Measurements from ENCODE around the gene PSME1. TPM values are rescaled to one million over a fixed set of nuclear protein-coding genes. Genes with fewer than 3 reads are reported as not detected.
A peak's percentile ranks its signal among the peaks of the same experiment; 100 is the strongest.

The PSME1 gene
- polyA plus RNA-seq, 1 donor (not counting 4 experiments of a cell fraction or from before 2014, with no cell fraction given), result 75.1 TPM

DNA sequence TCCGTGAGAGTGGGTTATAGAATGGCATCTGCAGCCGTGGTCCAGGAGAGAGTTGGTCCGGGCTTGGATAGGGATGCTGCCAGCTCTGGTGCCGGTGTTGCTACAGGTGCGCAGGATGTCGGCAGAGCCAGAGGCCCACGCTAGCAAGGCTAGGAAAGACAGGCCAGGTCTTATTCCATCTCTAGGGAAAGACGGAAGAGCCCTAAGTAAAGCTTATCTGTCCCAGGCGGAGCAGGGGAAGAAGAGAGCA, 485 bp upstream of the PSME1 start:
- no peaks in the 10 kb centered on the region for H3K27me3 ChIP-seq (ENCODE audit: control insufficient read depth, extremely low read depth, insufficient read depth, low read length)
- H3K9ac ChIP-seq (ENCODE audit: control insufficient read depth, extremely low read depth, insufficient read depth, low read length), result peak overlapping the region; percentile 25
- H4K20me1 ChIP-seq (ENCODE audit: control insufficient read depth, extremely low read depth, insufficient read depth, low read length), result no peaks in the 10 kb centered on the region
- peaks cover 28% of the 10 kb centered on the region for H3K4me1 ChIP-seq (ENCODE audit: control insufficient read depth, extremely low read depth, insufficient read depth, low read length)
- dilution Hi-C loops (cut with MboI; ENCODE audit: extremely low pct_ligation_motif_present, low sequenced_read_pairs), result no loop called here
- H3K9me3 ChIP-seq (ENCODE audit: control insufficient read depth, low read depth, low read length), result no peaks in the 10 kb centered on the region
- H3K9me1 ChIP-seq (ENCODE audit: control insufficient read depth, extremely low read depth, insufficient read depth, low read length), result peaks cover 2% of the 10 kb centered on the region
- H2AFZ ChIP-seq (ENCODE audit: control insufficient read depth, low read length), result peak overlapping the region; percentile 38
- H3K4me3 ChIP-seq (ENCODE audit: control insufficient read depth in 2 of 3, extremely low read depth in 1 of 3, insufficient read depth in 2 of 3, low read depth in 1 of 3, low read length in 3 of 3), result peak overlapping the region; percentile 49 to 88 (median 85)
- DNase-seq (ENCODE audit: low read depth, low spot score) (no peak), FAIRE-seq (no peak)
- peak overlapping the region; percentile 68 for H3K4me2 ChIP-seq (ENCODE audit: control insufficient read depth, extremely low read depth, insufficient read depth, low read depth, low read length)
- peaks cover 12 to 21% of the 10 kb centered on the region in 2 experiments for H3K36me3 ChIP-seq (ENCODE audit: control insufficient read depth in 2 of 2, extremely low read depth in 1 of 2, insufficient read depth in 2 of 2, low read length in 2 of 2)
- TF ChIP-seq EZH2 (IDR thresholded peaks at IDR 0.05; ENCODE audit: low read length), result no peak
- TF ChIP-seq, protein P1, sequence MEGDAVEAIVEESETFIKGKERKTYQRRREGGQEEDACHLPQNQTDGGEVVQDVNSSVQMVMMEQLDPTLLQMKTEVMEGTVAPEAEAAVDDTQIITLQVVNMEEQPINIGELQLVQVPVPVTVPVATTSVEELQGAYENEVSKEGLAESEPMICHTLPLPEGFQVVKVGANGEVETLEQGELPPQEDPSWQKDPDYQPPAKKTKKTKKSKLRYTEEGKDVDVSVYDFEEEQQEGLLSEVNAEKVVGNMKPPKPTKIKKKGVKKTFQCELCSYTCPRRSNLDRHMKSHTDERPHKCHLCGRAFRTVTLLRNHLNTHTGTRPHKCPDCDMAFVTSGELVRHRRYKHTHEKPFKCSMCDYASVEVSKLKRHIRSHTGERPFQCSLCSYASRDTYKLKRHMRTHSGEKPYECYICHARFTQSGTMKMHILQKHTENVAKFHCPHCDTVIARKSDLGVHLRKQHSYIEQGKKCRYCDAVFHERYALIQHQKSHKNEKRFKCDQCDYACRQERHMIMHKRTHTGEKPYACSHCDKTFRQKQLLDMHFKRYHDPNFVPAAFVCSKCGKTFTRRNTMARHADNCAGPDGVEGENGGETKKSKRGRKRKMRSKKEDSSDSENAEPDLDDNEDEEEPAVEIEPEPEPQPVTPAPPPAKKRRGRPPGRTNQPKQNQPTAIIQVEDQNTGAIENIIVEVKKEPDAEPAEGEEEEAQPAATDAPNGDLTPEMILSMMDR (optimal IDR thresholded peaks at IDR 0.05 in 1 of 3, IDR thresholded peaks at IDR 0.05 in 1 of 3, conservative IDR thresholded peaks at IDR 0.05 in 1 of 3; ENCODE audit: extremely low read depth in 1 of 3, insufficient read depth in 2 of 3, low read length in 3 of 3), result no peak
- peaks cover 25% of the 10 kb centered on the region for H3K79me2 ChIP-seq (ENCODE audit: control insufficient read depth, insufficient read depth, low read length)
- H3K27ac ChIP-seq (ENCODE audit: control insufficient read depth, insufficient read depth, low read length), result no peak overlapping the region

DNA sequence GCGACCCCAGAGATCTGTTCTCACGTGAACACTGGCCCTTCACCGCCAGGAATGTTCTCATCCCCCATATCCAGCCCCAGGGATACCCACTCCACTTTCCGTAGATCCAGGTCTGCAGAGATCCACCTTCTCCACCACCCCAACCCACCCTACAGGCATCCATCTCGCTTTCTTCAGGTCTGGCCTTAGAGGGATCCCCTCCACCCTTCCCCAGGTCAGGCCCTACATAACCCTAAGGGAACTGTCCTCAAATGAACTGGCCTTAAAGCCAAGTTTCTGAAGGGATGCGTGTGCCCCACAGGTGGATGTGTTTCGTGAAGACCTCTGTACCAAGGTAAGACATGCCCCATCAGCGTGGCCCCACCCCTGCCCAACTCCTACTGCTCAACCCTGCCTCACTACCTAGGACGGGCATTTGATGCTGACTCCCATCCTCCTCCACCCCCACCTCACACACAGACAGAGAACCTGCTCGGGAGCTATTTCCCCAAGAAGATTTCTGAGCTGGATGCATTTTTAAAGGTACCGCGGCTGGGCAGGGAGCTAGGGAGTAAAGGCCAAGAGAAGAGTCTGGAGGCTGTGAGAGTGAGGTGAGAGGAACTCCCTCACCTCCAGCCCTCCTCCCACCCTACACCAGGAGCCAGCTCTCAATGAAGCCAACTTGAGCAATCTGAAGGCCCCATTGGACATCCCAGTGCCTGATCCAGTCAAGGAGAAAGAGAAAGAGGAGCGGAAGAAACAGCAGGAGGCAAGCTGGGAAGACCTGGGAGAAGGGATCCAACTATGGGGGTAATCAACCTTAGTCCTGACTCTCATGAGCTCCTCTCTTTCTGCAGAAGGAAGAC, 912 bp downstream of the PSME1 start:
- H3K79me2 ChIP-seq (ENCODE audit: control insufficient read depth, insufficient read depth, low read length), result peaks cover 32% of the 10 kb centered on the region
- dilution Hi-C loops (cut with MboI; ENCODE audit: extremely low pct_ligation_motif_present, low sequenced_read_pairs), result no loop called here
- no peak for FAIRE-seq
- H3K4me2 ChIP-seq (ENCODE audit: control insufficient read depth, extremely low read depth, insufficient read depth, low read depth, low read length), result peak overlapping the region; percentile 94
- H3K27me3 ChIP-seq (ENCODE audit: control insufficient read depth, extremely low read depth, insufficient read depth, low read length), result no peaks in the 10 kb centered on the region
- no peaks in the 10 kb centered on the region for H3K9me3 ChIP-seq (ENCODE audit: control insufficient read depth, low read depth, low read length)
- no peak for DNase-seq (ENCODE audit: low read depth, low spot score)
- H3K9ac ChIP-seq (ENCODE audit: control insufficient read depth, extremely low read depth, insufficient read depth, low read length), result peak overlapping the region; percentile 88
- H3K4me1 ChIP-seq (ENCODE audit: control insufficient read depth, extremely low read depth, insufficient read depth, low read length), result peaks cover 31% of the 10 kb centered on the region
- no peaks in the 10 kb centered on the region for H4K20me1 ChIP-seq (ENCODE audit: control insufficient read depth, extremely low read depth, insufficient read depth, low read length)
- H2AFZ ChIP-seq (ENCODE audit: control insufficient read depth, low read length), result peak overlapping the region; percentile 73
- H3K9me1 ChIP-seq (ENCODE audit: control insufficient read depth, extremely low read depth, insufficient read depth, low read length), result peaks cover 2% of the 10 kb centered on the region
- H3K4me3 ChIP-seq (ENCODE audit: control insufficient read depth in 2 of 3, extremely low read depth in 1 of 3, insufficient read depth in 2 of 3, low read depth in 1 of 3, low read length in 3 of 3), result peak overlapping the region; percentile 81 to 88 (median 85)
- no peak for TF ChIP-seq EZH2 (IDR thresholded peaks at IDR 0.05; ENCODE audit: low read length)
- TF ChIP-seq, protein P1 (optimal IDR thresholded peaks at IDR 0.05 in 1 of 3, IDR thresholded peaks at IDR 0.05 in 1 of 3, conservative IDR thresholded peaks at IDR 0.05 in 1 of 3; ENCODE audit: extremely low read depth in 1 of 3, insufficient read depth in 2 of 3, low read length in 3 of 3), result no peak
- peaks cover 12 to 21% of the 10 kb centered on the region in 2 experiments for H3K36me3 ChIP-seq (ENCODE audit: control insufficient read depth in 2 of 2, extremely low read depth in 1 of 2, insufficient read depth in 2 of 2, low read length in 2 of 2)
- H3K27ac ChIP-seq (ENCODE audit: control insufficient read depth, insufficient read depth, low read length), result peak overlapping the region; percentile 69

All from keratinocyte (primary cell).